Endodermal cell (in vitro differentiated cells): ENCODE results near the gene BATF. TPM values are rescaled to one million over a fixed set of nuclear protein-coding genes. Genes with fewer than 3 reads are reported as not detected.

Experiments
- DNase-seq: peaks from one replicate; pipeline ENCODE4 v3.0.0-alpha.2; 2017
- H3K27ac ChIP-seq: 2 replicates; pipeline ENCODE4 v1.5.1; 2013; ENCODE audit warnings: mild to moderate bottlenecking, low read depth, low read length, moderate library complexity
- H3K27me3 ChIP-seq: 2 replicates; pipeline ENCODE4 v1.6.1; 2013; ENCODE audit warnings: mild to moderate bottlenecking, low read length, moderate library complexity; ENCODE audit not compliant: insufficient read depth, control insufficient read depth, poor library complexity, severe bottlenecking
- H3K36me3 ChIP-seq: 2 replicates; pipeline ENCODE4 v1.7.0; 2013; ENCODE audit warnings: mild to moderate bottlenecking, low read length, moderate library complexity; ENCODE audit not compliant: control insufficient read depth, insufficient read depth
- H3K4me1 ChIP-seq: one replicate; pipeline ENCODE4 v1.7.0; 2013; ENCODE audit warnings: low read length; ENCODE audit not compliant: control insufficient read depth, insufficient read depth
- H3K4me3 ChIP-seq: 2 replicates; pipeline ENCODE4 v1.5.1; 2013; ENCODE audit warnings: mild to moderate bottlenecking, low read length, moderate library complexity
- H3K9ac ChIP-seq: 2 replicates; pipeline ENCODE4 v1.6.1; 2013; ENCODE audit warnings: mild to moderate bottlenecking, low read length, moderate library complexity; ENCODE audit not compliant: poor library complexity, severe bottlenecking; ENCODE audit errors: extremely low read depth
- H3K9me3 ChIP-seq: 2 replicates; pipeline ENCODE4 v1.6.1; 2013; ENCODE audit warnings: mild to moderate bottlenecking, low read length, moderate library complexity; ENCODE audit not compliant: control insufficient read depth
- H3K27ac Mint-ChIP-seq: 2 replicates; pipeline ENCODE4 v1.8.0; 2020; ENCODE audit warnings: mixed read lengths
- H3K27me3 Mint-ChIP-seq: 2 replicates; pipeline ENCODE4 v1.8.0; 2021; ENCODE audit warnings: mild to moderate bottlenecking, mixed read lengths; ENCODE audit not compliant: insufficient read depth
- H3K36me3 Mint-ChIP-seq: 2 replicates; pipeline ENCODE4 v1.8.0; 2020; ENCODE audit warnings: low read depth, mixed read lengths
- H3K4me1 Mint-ChIP-seq: 2 replicates; pipeline ENCODE4 v1.8.0; 2020; ENCODE audit warnings: mixed read lengths
- H3K4me3 Mint-ChIP-seq: 2 replicates; pipeline ENCODE4 v1.8.0; 2020; ENCODE audit warnings: mild to moderate bottlenecking, moderate library complexity, mixed read lengths
- H3K9me3 Mint-ChIP-seq: 2 replicates; pipeline ENCODE4 v1.8.0; 2020; ENCODE audit warnings: mild to moderate bottlenecking, mixed read lengths
- WGBS, 2 experiments: methylation state at CpG; one replicate each; pipeline versions ENCODE4 v1.1.5 to v1.1.7; 2013; ENCODE audit warnings: missing lambda C conversion rate in 2 of 2, mixed read lengths in 1 of 2; ENCODE audit not compliant: insufficient coverage in 1 of 2, insufficient read length in 1 of 2; 5-methylcytosine and 5-hydroxymethylcytosine counted together
- total RNA-seq, 2 donors: library from RNA; stranded (reverse); fragmentation: NEBNext Ultra II Directional in 1 of 2; extraction: Animal tissue kit (Norgen Biotek cat#: 25700) in 1 of 2; gene quantifications; 2 replicates in 1 of 2; 3 replicates in 1 of 2; pipeline ENCODE4 v1.2.1, GENCODE V29; 2021
- TF ChIP-seq, protein P1 (sequence below): fragments of 200-600 bp; sonication (generic); conservative IDR thresholded peaks from 2 replicates; pipeline ENCODE4 v1.5.0; 2021; ENCODE audit warnings: antibody characterized with exemption, mild to moderate bottlenecking

BATF gene
- total RNA-seq, 2 donors from 2014 or later = not detected

DNA sequence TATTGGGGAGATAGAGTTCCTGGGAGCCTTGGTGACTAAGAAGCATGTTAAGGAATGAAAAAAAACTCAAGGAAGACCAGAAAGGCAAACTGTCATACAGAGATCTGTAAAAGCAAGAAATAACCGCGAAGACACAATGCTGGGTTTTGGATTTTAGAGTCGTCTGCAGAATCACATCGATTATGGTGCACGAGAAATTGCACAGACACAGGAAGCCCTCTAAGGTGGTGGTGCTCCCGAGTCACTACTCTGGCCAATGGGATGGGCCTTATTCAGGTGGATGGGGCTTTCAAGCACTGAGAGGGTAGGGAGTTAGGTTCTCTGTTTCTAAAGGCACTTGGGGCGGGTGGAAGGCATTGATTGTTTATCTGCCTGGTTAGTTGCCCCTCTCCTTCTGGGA, 45.9 kb downstream of the BATF start:
- H3K4me3 ChIP-seq = no peak overlapping the region
- no peaks in the 10 kb centered on the region for H3K4me1 ChIP-seq
- no peaks in the 10 kb centered on the region for H3K4me1 Mint-ChIP-seq
- H3K27me3 Mint-ChIP-seq = peaks cover 17% of the 10 kb centered on the region
- no peaks in the 10 kb centered on the region for H3K9me3 ChIP-seq
- no peaks in the 10 kb centered on the region for H3K36me3 ChIP-seq
- H3K4me3 Mint-ChIP-seq = no peak overlapping the region
- no peak overlapping the region for H3K27ac Mint-ChIP-seq
- H3K9ac ChIP-seq = no peak overlapping the region
- no peaks in the 10 kb centered on the region for H3K9me3 Mint-ChIP-seq
- H3K27me3 ChIP-seq = no peaks in the 10 kb centered on the region
- no peaks in the 10 kb centered on the region for H3K36me3 Mint-ChIP-seq
- DNase-seq = no peak
- 91 to 97% methylated on average over 6 to 7 of the region's 7 CpGs for WGBS, 2 experiments
- no peak overlapping the region for H3K27ac ChIP-seq
- TF ChIP-seq, protein P1, sequence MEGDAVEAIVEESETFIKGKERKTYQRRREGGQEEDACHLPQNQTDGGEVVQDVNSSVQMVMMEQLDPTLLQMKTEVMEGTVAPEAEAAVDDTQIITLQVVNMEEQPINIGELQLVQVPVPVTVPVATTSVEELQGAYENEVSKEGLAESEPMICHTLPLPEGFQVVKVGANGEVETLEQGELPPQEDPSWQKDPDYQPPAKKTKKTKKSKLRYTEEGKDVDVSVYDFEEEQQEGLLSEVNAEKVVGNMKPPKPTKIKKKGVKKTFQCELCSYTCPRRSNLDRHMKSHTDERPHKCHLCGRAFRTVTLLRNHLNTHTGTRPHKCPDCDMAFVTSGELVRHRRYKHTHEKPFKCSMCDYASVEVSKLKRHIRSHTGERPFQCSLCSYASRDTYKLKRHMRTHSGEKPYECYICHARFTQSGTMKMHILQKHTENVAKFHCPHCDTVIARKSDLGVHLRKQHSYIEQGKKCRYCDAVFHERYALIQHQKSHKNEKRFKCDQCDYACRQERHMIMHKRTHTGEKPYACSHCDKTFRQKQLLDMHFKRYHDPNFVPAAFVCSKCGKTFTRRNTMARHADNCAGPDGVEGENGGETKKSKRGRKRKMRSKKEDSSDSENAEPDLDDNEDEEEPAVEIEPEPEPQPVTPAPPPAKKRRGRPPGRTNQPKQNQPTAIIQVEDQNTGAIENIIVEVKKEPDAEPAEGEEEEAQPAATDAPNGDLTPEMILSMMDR = no peak

DNA sequence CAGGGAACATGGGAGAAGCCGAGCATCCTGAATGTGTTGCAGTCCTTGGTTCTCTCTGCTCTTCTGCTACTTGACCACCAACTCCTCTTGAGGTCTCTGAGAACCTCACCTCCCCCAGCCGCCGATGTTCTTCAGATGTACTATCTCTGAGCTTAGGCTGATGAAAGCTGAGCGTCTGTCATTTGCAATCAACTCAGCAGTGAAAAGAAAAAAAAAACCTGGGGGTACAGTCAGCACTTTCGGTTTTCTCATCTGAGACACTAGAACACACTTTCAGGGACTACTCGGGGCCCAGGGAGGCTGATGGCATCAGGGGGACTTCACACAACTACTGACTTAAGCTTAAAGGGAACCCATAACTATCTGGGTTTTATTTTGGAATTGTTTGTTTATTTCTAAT, 46.5 kb downstream of the BATF start:
- no peaks in the 10 kb centered on the region for H3K36me3 Mint-ChIP-seq
- H3K4me3 Mint-ChIP-seq = no peak overlapping the region

DNA sequence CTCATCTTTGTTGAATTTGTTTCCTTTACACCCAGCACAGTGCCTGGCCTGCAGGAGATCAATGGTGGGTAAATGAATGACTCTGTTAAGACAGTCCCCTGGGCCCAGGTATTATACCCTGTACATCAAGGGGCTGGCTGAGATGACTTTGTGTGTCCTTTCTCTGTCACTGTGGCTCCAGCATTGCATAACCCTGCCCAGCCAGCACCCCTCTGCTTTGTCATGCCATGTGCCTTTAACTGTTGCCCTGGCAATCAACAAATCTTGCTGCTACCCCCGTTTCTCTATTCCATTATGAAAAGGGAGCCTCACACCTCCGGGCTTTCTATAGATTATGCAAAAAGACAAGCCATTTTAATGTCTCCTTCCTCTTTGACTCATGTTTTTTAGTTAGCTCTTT, 48.5 kb downstream of the BATF start:
- Mint-ChIP-seq H3K4me3 (no peak overlapping the region), H3K36me3 (no peaks in the 10 kb centered on the region), H3K9me3 (peaks cover 2% of the 10 kb centered on the region), H3K27ac (no peak overlapping the region), H3K27me3 (peaks cover 26% of the 10 kb centered on the region), H3K4me1 (no peaks in the 10 kb centered on the region)
- Histone ChIP-seq H3K27ac (no peak overlapping the region), H3K4me1 (no peaks in the 10 kb centered on the region), H3K27me3 (peaks cover 5% of the 10 kb centered on the region), H3K4me3 (no peak overlapping the region), H3K36me3 (no peaks in the 10 kb centered on the region), H3K9ac (no peak overlapping the region), H3K9me3 (no peaks in the 10 kb centered on the region)
- 56 to 76% methylated on average over 1 to 2 of the region's 2 CpGs for WGBS, 2 experiments
- TF ChIP-seq, protein P1 = no peak
- no peak for DNase-seq

More for the DNA sequence above, 46.5 kb downstream of the BATF start:
- peaks cover 15% of the 10 kb centered on the region for H3K27me3 Mint-ChIP-seq
- WGBS, 2 experiments = 87 to 100% methylated on average over 3 to 6 of the region's 6 CpGs
- H3K9ac ChIP-seq = no peak overlapping the region
- H3K4me1 ChIP-seq = no peaks in the 10 kb centered on the region
- H3K27ac Mint-ChIP-seq = no peak overlapping the region
- no peak for DNase-seq
- no peaks in the 10 kb centered on the region for H3K36me3 ChIP-seq
- H3K27me3 ChIP-seq = peaks cover 5% of the 10 kb centered on the region
- no peak overlapping the region for H3K27ac ChIP-seq
- H3K9me3 ChIP-seq = no peaks in the 10 kb centered on the region
- H3K4me3 ChIP-seq = no peak overlapping the region
- no peaks in the 10 kb centered on the region for H3K9me3 Mint-ChIP-seq
- TF ChIP-seq, protein P1 = no peak
- no peaks in the 10 kb centered on the region for H3K4me1 Mint-ChIP-seq
